ENCODE results near the gene SLC38A7. TPM values are rescaled to one million over a fixed set of nuclear protein-coding genes. Genes with fewer than 3 reads are reported as not detected.

The SLC38A7 gene
- total and polyA plus RNA-seq, 2 of the 13 experiments (the other 11 are each of a cell fraction or from before 2014, with no cell fraction given), result 13.2 to 14.1 TPM

DNA sequence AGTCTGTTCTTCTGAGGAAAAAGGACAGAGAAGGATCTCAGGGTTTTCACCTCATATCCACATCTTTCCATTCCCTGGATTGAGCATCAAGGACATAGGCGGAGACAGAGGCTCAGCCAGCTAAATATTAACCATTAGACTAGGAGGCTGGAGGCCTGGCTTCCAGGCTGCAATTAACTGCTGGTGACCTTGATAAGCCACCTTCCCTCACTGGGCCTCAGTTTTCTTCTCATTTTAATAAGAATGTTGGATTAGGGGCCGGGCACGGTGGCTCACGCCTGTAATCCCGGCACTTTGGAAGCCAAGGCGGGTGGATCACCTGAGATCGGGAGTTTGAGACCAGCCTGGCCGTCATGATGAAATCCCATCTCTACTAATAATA, 29.4 kb downstream of the SLC38A7 start (continued):
- TF ChIP-seq BORCS8-MEF2B (CRISPR knock-in tag; IDR thresholded peaks at IDR 0.05) (0 out of 2 replicates have a peak, but pooled peaks have one; percentile 8), ZSCAN29 (CRISPR knock-in tag; conservative IDR thresholded peaks at IDR 0.05) (0 out of 2 replicates have a peak, but pooled peaks have one; percentile 24), HNF1A (IDR thresholded peaks at IDR 0.05; ENCODE audit: low read depth) (peak; percentile 77), HNF1A (CRISPR knock-in tag; IDR thresholded peaks at IDR 0.05; ENCODE audit: borderline replicate concordance) (peak; percentile 81; the same call in 1 of the 2 replicates), PITX1 (CRISPR knock-in tag; IDR thresholded peaks at IDR 0.05) (0 out of 2 replicates have a peak, but pooled peaks have one; percentile 46)
- TF ChIP-seq, protein P1, sequence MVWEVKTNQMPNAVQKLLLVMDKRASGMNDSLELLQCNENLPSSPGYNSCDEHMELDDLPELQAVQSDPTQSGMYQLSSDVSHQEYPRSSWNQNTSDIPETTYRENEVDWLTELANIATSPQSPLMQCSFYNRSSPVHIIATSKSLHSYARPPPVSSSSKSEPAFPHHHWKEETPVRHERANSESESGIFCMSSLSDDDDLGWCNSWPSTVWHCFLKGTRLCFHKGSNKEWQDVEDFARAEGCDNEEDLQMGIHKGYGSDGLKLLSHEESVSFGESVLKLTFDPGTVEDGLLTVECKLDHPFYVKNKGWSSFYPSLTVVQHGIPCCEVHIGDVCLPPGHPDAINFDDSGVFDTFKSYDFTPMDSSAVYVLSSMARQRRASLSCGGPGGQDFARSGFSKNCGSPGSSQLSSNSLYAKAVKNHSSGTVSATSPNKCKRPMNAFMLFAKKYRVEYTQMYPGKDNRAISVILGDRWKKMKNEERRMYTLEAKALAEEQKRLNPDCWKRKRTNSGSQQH (CRISPR knock-in tag; IDR thresholded peaks at IDR 0.05; ENCODE audit: low read depth), result no peak

Measured in HepG2 (cell line).